Measurements from ENCODE around the gene RASL12.
A peak's percentile ranks its signal among the peaks of the same experiment; 100 is the strongest.

Gene RASL12

DNA sequence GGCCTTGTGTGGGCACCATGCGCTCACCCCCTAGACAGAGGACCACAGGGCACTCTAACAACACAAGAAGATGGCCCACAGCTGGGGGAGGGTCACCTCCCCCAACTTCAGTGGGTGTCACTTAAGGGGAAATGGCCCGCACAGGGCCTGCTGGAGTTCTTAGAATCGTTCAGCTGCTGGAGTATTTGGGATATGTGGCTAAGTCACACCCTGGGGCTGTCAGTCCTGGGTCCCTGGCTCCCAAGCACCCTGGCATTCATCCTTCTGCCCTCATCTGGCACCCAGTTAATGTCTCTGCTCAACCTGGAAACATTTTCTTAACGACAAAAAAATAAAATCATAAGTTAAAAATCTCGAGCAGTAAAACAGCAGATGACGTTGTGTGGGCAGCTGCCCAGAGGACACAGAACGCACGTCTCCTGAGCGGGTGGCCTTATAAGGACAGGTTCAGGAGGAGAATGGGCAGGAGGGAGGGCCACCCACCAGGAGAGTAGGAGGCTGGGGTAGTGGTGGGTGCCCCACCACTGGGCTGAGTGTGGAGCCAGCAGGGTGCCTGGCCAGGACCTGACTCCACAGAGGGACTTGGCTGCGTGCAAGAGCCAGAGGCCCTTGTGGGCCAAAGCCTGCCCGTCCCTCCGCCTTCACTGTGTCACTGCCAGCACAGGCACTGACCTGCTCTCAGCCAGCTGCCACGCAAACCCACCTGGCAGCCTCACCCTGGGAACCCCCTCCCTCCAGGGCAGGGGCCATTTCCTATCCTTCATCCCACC lies 20.3 kb upstream of the RASL12 start:
- H3K9me3 ChIP-seq (ENCODE audit: severe bottlenecking), result no peaks in the 10 kb centered on the region
- peak; percentile 60 for DNase-seq (ENCODE audit: low spot score)
- no peak overlapping the region for H3K4me3 ChIP-seq (ENCODE audit: severe bottlenecking)
- no peaks in the 10 kb centered on the region for H3K36me3 ChIP-seq (ENCODE audit: low read depth)
- H3K27ac ChIP-seq (ENCODE audit: poor library complexity, severe bottlenecking), result no peak overlapping the region
- ATAC-seq (ENCODE audit: low read depth), result no peak
- H3K4me1 ChIP-seq (ENCODE audit: insufficient read depth, poor library complexity, severe bottlenecking), result no peaks in the 10 kb centered on the region
- no peaks in the 10 kb centered on the region for H3K27me3 ChIP-seq (ENCODE audit: insufficient read depth, poor library complexity, severe bottlenecking)
- TF ChIP-seq, protein P1, sequence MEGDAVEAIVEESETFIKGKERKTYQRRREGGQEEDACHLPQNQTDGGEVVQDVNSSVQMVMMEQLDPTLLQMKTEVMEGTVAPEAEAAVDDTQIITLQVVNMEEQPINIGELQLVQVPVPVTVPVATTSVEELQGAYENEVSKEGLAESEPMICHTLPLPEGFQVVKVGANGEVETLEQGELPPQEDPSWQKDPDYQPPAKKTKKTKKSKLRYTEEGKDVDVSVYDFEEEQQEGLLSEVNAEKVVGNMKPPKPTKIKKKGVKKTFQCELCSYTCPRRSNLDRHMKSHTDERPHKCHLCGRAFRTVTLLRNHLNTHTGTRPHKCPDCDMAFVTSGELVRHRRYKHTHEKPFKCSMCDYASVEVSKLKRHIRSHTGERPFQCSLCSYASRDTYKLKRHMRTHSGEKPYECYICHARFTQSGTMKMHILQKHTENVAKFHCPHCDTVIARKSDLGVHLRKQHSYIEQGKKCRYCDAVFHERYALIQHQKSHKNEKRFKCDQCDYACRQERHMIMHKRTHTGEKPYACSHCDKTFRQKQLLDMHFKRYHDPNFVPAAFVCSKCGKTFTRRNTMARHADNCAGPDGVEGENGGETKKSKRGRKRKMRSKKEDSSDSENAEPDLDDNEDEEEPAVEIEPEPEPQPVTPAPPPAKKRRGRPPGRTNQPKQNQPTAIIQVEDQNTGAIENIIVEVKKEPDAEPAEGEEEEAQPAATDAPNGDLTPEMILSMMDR (IDR thresholded peaks at IDR 0.05; ENCODE audit: poor library complexity, severe bottlenecking), result no peak

DNA sequence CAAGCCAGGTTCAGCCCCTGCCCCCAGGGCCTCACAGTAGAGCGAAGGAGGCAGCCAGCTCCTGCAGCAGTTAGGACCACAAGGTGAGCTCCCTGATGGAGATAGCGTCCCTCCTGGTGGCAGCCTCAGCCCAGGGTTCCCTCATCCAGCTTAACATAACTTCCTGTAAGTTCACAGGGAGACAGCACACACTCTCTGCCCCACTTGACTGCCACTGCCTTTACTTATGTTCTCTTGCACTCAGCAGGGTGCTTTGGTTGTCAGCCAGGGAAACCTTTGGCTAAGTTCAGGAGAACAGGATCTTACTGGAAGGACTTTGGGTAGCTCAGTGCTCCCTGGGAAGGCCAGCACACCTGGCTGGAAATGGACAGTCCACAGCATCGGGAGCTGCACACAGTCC lies 19.6 kb upstream of the RASL12 start:
- Histone ChIP-seq H3K4me1 (ENCODE audit: insufficient read depth, poor library complexity, severe bottlenecking) (no peaks in the 10 kb centered on the region), H3K27me3 (ENCODE audit: insufficient read depth, poor library complexity, severe bottlenecking) (no peaks in the 10 kb centered on the region), H3K4me3 (ENCODE audit: severe bottlenecking) (no peak overlapping the region), H3K9me3 (ENCODE audit: severe bottlenecking) (no peaks in the 10 kb centered on the region), H3K27ac (ENCODE audit: poor library complexity, severe bottlenecking) (no peak overlapping the region), H3K36me3 (ENCODE audit: low read depth) (no peaks in the 10 kb centered on the region)
- no peak for ATAC-seq (ENCODE audit: low read depth)
- TF ChIP-seq, protein P1 (IDR thresholded peaks at IDR 0.05; ENCODE audit: poor library complexity, severe bottlenecking), result no peak
- DNase-seq (ENCODE audit: low spot score), result no peak

DNA sequence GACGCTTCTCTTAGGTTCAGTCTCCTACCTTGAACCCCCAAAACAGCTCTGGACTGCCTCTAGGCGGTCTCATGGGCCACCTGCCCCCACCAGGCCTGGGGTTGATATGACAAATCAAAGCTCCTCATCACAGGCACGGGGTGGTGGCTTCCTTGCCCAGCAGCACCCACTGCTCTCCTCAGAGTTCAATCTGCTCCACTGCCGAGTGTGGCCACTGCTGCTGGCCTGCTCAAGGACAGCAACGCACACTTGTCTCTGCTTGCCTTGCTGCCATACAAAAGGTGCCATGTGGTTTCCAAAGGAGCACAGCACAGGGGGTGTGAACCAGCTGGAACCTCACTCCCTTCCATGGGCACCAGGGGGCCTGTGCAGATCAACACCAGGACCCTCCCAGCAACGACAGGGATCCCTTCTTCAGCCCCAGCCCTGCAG lies 18.9 kb upstream of the RASL12 start:
- Histone ChIP-seq H3K4me1 (ENCODE audit: insufficient read depth, poor library complexity, severe bottlenecking) (no peaks in the 10 kb centered on the region), H3K27ac (ENCODE audit: poor library complexity, severe bottlenecking) (no peak overlapping the region), H3K9me3 (ENCODE audit: severe bottlenecking) (no peaks in the 10 kb centered on the region), H3K4me3 (ENCODE audit: severe bottlenecking) (no peak overlapping the region), H3K36me3 (ENCODE audit: low read depth) (no peaks in the 10 kb centered on the region), H3K27me3 (ENCODE audit: insufficient read depth, poor library complexity, severe bottlenecking) (no peaks in the 10 kb centered on the region)
- TF ChIP-seq, protein P1 (IDR thresholded peaks at IDR 0.05; ENCODE audit: poor library complexity, severe bottlenecking), result peak; percentile 45
- peak; percentile 63 for DNase-seq (ENCODE audit: low spot score)
- peak; percentile 25 for ATAC-seq (ENCODE audit: low read depth)

DNA sequence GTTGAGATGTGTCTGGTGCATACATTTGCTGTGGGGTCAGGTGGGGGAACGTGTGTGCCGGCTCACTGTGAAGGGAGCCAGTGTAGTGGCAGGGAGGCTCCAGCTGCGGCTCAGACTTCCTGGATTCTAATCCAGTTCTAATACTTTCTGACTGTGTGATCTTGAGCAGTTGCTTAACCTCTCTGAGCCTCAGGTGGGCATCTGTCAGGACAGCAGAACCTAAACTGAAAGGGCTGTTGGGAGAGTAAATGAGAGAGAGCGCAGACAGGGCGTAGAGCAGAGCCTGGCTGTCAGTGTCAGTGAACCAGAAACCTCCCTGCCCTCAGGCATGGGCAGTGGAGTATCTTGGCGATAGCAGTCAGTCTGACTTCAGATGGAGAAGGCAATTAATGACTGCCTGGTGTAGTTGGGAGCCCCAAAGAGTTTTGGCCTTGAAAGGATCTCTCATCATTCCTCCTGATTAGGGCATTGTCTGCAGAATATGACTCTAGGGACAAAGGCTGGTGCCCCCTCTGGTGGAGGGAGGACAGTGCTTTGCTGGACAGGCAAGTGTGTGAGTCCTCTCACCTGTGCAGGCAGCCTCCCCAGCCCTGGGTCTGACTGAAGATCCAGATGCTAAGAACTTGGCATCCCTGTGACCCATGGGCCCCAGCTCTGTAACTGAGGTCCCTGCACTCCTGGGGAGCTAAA lies 18.3 kb upstream of the RASL12 start:
- Histone ChIP-seq H3K9me3 (ENCODE audit: severe bottlenecking) (no peaks in the 10 kb centered on the region), H3K4me1 (ENCODE audit: insufficient read depth, poor library complexity, severe bottlenecking) (no peaks in the 10 kb centered on the region), H3K4me3 (ENCODE audit: severe bottlenecking) (no peak overlapping the region), H3K27me3 (ENCODE audit: insufficient read depth, poor library complexity, severe bottlenecking) (no peaks in the 10 kb centered on the region), H3K36me3 (ENCODE audit: low read depth) (no peaks in the 10 kb centered on the region), H3K27ac (ENCODE audit: poor library complexity, severe bottlenecking) (no peak overlapping the region)
- ATAC-seq (ENCODE audit: low read depth) (peak; percentile 56), DNase-seq (ENCODE audit: low spot score) (no peak)
- TF ChIP-seq, protein P1 (IDR thresholded peaks at IDR 0.05; ENCODE audit: poor library complexity, severe bottlenecking), result peak; percentile 57
